Colon (tissue), 2 donors: Measurements from ENCODE around the gene PIP5K1C.
"Not testable (repeated sequence)": the region's sequence is repeated elsewhere in the genome, so short reads cannot be mapped to it uniquely, and the experiment has no call there.

Experiments used
- FAIRE-seq: peaks from 2 replicates; lab custom pipeline; 2012; peaks lifted over from hg19 to GRCh38; lab: Jason Lieb, UNC
- donor health status: control.
- donor health status: control.

PIP5K1C gene

DNA sequence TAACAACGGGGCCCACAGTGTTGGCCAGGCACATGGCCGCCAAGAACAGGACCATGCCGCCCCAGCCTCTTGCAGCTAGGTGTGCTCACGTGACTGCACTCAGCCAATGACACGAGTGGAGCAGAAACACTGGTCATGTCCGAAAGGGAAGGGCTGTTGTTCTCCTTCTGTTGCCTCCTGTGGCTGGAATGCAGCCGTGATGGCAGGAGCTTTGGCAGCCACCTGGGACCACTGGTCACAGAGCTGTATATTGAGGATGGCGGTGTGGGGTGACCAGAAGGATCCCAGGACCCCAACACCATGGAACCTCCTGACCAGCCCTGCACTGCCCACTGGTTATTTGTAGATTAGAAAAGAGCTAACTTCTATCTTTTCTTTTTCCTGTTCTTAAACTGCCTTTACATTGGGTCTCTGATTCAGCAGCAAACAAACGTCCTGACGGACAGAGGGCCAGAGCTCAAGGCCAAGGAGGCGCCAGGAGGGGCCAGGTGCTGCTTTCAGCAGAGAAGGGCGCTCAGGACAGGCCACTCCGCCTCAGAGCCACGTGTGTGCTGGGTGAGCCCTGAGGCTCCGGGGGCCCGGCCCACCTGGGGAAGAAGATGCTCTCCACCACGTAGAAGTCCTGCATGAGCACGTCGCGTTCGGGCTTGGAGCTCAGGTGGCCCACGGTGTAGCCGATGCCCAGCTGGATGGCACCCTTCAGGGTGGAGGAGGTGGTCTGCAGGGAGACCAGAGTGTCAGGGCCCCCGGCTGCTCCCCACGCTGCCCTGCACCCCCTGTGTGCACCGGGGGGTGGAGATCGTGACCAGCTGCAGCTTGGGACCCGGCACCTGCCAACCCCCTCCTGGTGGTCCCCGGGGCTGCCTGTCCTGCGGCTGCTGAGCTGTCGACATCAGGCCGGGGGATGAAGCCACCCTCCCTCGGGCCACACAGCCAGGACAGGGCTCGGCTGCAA lies 38.7 kb downstream of the PIP5K1C start:
- no peak for FAIRE-seq

DNA sequence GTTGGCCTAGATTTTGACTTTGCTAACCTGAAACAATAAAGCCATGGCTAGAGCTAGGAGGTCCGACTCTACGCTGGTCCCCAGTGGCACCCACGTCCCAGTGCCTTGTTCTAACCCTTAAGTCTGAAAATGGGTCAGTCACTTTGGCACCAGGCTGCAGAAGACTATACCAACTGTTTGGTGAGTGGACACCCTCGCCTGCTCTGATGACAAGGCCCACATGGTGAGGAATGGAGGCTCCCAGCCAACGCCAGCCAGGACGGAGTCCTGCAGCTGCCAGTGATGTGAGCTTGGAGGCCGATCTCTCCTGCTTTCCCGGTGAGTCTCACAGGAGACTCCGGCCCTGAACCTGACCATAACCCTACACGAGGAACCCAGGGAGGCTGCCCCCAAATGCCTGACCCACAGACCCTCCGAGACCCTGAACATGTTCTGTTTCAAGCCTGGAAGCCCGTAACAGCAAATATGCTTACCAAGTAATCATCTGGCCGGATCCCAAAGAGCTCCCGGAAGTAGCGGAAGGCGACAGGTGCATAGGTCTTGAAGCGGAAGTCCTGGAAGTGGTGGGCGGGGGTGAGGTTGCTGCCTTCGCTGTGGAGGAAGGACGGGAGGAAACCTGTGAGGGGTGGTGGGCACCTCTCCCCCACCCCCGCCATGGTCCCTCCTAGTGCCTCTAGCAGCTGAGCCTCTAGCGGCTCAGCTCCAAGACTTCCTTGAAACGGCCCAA lies 39.6 kb downstream of the PIP5K1C start:
- no peak for FAIRE-seq

DNA sequence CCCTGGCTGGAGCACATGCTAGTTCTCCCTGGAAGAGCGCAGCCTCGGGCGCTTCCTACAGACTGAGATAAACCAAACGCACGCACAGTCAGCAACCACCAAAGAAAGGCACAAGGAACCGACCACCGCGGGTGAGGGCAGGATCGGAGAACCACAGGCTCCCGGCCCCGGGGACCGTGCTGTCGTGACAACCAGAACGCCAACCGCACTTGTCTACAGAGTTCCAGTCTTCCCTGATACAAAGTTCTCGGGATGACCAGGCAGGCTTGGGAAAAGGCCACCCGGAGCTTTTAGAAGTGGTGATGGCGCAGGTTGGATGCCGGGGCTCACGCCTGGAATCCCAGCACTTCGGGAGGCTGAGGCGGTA lies 40.5 kb downstream of the PIP5K1C start:
- FAIRE-seq = no peak

DNA sequence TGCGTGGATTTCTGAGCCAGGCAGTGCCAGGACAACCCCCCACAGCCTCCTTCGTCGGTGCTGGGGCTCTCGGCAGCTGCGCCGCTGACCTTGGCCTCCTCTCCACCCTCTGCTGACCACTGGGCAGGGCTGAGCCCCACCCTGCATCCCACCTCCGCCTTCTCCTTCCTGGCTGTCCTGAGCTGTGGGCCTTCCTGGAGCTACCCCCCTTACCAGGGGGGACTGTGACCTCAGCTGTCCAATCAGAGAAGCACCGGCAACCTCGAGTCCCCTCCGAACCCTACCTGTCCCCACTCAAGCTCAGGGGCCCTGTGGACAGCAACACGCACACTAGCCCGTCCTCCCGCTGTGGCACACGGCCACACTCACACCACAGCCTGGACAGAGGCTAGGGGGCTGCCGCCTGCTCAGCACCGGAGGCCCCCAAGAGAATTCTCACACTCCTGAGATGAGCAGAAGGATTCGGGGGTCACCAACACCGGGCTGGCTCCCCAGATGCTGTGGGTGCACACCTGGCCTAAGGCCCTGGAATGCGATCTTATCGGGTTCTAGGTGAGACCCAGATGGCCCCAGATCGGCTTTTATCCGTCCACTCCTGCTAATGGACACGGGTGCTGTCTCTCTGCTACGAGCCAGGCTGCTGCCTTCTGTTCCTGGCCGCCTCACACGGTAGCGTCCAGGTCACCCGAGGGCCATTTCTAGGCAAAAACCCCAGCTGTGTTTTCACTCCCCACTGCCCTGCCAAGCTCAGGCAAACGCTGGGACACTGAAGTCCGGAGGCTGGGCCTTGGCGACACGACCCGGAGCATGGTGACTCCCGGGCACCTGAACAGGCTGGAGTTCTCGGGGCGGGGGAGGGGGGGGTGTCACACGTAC lies 41.2 kb downstream of the PIP5K1C start:
- FAIRE-seq = no peak

DNA sequence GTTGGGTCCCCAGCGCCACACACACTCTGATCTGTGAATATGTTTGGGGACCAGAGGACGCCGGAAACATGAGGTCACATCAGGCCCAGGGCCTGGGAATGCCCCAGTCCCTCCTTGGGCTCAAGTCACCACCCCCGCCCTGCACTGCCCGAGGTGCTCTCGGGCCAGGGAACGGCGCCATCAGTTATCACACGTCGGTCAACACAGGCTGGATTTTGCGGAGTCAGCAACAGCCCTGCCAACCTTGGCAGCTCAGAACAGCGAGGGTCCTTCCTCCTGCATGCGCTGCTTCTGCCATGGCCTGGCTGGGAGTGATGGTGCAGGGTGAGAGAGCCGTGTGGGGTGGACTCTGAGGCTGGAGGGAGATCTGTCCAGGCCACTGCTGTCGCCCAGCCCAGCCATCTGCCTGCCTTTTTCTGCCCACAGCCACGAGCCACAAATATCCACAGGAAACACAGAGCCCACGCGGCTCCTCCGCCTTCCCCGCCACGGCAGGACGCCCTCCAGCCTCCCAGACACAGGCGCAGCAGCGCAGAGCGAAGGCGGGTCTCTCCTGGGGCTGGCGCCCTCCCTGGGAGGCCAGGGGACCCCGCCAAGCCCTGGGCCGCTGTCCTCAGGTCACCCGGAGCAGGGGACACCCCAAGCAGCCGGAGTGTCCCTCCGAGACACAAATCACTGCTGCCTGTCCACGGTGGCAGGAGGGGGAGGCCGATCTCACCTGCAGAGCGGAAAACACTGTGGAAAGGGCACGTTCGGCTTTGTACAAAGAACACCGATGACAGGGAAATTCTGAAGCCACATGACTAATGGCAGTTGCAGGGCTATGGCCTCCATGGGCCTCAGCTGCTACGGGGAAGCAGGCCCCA lies 42.0 kb downstream of the PIP5K1C start:
- no peak for FAIRE-seq

DNA sequence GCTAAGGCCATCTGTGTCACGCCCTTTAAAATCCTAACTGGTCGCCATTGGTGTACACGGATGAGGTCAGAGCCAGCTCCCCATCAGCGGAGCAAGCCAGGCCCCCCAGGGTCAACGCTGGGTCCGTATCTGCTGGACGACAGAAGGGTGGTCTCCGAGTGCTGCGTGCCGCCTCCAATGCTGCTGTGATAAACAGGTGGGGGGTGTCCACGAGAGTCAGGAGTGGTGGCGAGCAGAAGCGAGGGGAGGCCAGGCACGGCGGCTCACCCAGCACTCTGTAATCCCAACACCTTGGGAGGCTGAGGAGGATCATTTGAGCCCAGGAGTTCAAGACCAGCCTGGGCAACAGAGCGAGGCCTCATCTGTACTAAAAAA lies 42.9 kb downstream of the PIP5K1C start:
- FAIRE-seq = no peak

DNA sequence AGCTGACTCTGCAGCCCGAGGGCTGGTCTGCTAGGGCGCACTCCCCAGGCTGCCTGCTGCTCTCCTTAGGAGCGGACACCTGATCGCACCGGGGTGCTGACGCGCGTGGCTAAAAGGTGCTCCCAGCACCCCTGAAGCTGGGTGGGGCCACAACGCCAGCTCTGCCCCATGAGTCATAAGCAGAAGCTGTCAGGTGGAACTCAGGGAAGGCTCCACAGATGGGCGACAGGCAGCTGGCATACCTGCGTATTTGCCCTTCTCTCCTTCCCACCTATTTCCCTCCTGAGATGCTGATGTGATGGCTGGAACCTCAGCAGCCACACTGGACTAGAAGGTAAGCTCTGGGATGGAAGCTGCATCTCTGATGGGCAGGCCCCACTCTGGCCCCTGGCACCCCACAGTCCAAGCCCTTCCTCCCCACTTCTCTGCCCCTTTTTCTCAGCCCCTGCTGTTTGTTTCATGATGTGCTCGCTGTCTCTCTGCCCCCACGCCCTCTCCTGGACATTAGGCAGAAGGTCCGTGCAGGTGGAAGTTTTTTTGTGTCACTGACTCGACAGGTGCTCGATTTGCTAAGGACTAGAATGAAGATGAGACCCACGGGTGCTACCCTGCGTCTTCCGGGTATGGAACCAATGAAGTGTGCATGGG lies 43.4 kb downstream of the PIP5K1C start:
- no peak for FAIRE-seq

DNA sequence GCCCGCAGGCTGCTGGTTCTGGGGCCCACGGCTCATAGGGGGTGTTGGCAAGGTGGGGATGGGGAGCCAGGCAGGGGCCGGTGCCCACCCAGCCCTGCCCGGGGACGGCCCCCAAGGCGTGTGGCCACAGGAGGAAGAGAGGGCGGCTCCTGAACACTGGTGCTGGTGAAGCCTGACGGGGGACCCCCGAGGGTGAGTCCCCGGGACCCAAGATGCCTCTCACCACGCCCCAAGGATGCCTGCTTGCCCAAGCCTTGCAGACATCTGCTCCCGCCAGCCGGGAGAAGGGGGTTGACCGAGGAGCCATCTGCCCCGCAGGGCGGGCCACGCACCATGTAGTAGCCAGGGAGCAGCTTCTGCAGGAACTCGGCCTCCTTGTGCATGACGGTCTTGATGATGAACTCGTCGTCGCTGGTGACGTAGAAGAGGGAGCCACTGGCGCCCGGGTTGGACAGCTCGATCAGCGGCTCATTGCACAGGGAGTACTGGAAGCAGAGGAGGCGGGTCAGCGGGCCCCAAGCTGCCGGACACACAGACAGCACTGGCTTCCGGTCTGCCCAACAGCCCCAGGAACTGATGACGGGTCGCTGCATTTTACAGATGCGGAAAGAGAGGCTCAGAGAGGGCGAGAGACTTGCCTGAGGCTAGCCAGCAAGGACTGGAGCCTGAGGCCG lies 44.1 kb downstream of the PIP5K1C start:
- FAIRE-seq = no peak

DNA sequence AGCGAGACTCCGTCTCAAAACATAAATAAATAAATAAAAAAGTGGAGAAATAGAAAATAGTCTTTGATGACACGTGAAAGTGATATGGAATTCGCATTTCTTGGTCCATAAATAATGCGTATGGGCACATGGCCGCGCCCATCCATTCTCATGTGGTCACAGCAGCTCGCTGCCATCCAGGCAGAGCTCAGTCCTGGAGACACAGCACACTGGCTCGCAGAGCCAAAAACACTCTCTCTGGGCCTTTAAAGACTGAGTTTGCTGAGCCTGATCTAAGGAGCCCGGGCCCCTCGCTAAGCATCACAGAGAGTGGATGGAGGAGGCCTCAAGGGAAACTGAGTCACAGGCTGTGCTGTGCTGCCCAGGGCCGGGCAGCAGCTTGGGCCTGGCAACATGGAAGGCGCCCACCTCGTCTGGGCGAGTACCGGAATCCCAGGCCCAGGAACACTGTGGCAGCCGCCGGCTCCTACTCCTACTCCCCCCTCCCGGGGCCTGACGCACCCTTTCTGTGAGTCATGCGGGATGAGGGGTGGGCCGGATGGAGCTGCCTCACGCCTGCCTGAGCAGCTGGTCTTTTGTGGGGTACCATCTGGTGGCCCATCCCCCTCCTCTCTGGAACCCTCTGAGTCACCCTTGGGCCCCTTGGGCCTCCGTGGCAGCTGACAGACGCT lies 44.7 kb downstream of the PIP5K1C start:
- no peak for FAIRE-seq

DNA sequence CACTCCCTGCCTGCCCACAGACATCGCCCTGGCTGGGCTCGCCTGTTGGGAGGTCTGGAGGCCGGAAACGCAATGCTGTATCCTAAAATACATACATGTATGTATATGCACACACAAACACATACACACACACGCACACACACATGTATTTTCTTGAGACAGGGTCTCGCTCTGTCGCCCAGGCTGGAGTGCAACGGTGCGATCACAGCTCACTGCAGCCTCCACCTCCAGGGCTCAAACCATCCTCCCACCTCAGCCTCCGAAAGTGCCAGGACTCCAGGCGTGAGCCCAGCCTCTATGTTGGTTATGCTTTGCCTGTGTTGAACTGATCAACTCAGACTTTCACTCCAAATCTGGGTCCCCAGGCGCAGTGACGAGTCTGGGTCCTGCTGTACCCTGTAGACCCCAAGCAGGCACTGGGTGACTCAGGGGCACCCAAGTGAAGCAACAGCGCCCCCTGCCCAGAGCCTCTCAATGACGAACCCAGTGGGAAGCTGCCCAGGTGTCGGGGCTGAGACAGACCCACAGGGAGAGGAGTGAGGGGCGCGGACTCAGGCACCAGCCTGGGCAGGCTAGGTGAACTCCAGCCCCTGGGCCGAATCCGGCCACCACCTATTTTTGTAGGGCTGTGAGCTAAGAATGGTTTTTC lies 46.3 kb downstream of the PIP5K1C start:
- no peak for FAIRE-seq

DNA sequence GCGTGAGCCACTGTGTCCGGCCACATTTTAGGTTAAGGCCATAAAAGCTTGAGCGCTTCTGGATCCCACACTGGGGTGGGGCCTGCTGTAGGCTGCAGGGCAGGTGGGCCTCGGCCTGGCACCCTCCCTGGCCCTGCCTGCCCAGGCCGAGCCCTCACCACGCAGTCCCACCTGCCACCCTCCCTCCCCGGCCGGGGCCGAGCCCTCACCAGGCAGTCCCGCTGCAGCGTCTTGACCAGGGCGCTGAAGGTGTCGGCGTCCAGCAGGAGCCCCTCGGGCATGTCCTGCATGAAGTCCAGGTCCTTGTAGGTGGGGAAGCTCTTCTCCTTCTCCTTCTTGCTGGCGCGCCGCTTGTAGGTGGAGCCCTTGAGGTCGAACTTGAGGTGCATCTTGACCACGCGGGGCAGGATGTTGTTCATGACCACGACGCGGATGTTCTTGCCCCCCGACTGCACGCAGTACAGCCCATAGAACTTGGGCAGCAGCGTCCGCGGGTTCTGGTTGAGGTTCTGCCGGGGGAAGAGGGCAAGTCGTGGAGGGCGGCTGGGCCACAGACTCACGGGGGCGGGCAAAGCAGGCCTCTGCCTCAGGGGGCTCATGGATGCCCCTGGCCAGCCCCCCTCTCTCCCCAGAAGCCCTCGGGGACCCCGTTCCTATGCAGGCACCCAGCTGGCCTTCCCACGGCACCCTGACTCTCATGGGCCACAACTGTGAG lies 47.0 kb downstream of the PIP5K1C start:
- FAIRE-seq = no peak

DNA sequence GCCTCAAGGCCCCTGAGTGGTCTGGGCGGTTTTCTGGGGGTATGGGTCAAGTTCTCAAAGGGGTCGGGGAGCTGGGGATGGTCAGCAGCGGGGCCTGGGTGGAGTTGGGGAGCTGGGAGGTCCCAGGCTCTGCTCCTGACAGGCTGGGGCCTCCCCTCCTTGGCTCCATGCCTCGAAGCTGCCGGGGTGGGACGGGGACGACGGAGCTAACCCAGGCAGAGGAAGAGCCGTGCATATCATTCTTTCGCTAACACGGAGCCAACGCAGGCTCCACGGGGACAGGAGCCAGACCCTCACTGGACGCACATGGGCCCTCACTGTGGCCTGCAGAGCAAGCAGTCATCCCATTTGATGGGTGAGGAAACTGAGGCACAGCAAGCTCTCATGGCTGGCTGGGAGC lies 47.8 kb downstream of the PIP5K1C start:
- no peak for FAIRE-seq

DNA sequence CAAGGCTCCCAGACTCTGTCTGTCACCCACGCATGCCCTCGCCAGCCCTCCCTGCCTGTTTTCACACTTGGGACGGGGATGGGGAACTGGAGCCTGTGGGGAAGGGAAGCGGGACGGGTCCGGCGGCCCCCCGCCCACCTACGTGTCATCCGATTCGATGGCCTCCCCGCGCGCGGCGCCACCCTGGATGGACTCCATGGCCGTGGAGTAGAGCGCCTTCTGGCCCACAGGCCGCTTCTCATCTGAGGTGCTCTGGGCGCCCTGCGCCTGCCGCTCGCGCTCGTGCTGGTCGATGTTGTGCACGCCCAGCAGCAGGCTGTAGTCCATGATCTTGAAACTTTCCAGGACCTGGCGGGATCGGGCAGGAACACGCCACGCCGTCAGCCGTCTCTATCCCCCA lies 48.6 kb downstream of the PIP5K1C start:
- no peak for FAIRE-seq

DNA sequence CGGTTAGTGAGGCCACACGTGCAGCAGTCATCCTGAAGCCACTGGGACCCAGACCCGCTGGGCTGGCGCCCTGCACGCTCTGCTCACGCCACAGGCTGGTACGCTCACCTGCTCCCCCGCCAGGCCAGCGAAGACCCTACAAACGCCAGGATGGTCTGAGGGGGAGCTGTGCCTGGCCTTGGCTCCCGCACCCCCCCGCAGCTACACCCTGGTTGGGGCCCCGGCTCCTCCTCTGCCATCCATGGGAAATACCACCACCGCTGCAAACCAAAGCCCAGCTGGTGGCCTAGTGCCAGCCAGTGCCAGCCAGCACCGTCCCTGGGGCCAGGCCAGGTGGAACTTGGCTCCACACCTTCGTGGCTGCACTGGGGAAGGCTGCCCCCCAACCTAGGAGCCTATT lies 50.4 kb downstream of the PIP5K1C start:
- FAIRE-seq = no peak

DNA sequence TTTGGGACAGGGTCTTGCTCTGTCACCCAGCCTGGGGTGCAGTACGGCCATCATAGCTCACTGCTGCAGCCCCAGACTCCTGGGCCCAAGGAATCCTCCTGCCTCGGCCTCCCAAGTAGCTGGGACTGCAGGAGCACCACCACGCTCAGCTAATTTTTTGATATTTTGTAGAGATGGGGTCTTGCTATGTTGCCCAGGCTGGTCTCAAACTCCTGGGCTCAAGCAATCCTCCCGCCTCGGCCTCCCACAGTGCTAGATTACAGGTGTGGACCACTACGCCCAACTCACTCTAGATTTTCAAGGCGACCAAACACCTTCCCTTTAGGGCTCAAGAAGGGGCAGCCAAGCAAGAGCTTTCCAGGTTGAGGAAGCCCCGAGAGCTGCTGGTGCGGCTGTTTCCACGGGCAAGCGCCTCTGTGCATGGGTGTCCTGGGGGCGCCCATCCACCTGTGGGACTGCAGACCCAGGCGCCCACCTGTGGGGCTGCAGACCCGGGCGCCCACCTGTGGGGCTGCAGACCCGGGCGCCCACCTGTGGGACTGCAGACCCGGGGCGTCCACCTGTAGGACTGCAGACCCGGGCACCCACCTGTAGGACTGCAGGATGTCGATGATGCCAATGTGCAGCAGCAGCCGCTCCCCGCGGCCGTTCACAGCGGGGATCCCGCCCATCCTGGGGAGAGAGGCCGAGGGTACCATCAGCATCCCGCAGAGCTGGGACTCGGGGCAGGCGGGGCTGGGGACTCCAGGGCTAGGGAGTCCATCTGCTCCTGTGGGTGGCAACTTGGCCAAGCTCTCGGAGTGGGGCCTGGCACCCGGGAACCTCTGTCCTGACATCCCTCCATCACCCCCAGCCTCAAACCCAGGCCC lies 52.0 kb downstream of the PIP5K1C start:
- FAIRE-seq = no peak

DNA sequence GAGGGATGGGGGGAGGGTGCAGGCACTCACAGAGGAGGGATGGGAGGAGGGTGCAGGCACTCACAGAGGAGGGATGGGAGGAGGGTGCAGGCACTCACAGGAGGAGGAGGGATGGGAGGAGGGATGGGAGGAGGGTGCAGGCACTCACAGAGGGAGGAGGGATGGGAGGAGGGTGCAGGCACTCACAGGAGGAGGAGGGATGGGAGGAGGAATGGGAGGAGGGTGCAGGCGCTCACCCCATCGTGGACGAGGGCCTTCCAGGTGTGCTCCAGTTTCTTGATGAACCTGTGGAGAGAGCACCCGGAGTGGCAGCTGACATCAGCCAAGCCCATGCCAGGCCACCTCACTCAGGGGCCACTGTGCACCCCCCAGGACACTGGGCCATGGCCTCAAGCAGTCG lies 53.2 kb downstream of the PIP5K1C start:
- not testable (repeated sequence) for FAIRE-seq

DNA sequence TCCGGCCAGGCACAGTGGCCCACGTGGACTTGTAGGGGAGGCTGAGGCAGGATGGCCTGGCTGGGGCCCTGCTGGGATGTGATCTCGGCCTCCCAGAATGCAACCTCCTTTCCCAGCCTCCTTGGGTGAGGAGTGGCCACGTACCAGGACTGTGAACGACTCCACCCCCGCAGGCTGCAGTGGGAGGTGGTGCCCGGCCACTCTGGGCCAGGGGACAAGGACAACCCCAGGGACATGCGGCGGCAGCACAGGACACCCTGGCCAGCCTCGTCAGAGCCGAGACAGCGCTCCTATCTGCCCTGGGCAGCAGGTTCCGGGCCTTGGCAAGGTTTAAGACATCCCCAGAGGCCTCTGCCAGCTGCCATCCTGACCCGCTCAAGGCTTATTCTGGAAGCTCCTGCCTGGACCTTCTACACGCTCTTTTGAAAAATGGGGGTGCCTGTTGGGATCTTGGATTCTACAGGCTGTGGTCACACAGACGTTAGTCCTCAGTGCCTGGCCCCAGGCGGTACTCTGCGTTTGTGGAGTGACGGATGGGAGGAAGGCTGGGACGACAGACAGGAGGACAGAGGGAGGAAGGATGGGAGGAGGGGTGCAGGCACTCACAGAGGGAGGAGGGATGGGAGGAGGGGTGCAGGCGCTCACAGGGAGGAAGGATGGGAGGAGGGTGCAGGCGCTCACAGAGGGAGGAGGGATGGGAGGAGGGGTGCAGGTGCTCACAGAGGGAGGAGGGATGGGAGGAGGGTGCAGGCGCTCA lies 53.8 kb downstream of the PIP5K1C start:
- no peak for FAIRE-seq
